ENCODE results near the gene SIN3B. TPM values are rescaled to one million over a fixed set of nuclear protein-coding genes. Genes with fewer than 3 reads are reported as not detected.
A peak's percentile ranks its signal among the peaks of the same experiment; 100 is the strongest.
"Not testable (repeated sequence)": the region's sequence is repeated elsewhere in the genome, so short reads cannot be mapped to it uniquely, and the experiment has no call there.

SIN3B gene, protein sequence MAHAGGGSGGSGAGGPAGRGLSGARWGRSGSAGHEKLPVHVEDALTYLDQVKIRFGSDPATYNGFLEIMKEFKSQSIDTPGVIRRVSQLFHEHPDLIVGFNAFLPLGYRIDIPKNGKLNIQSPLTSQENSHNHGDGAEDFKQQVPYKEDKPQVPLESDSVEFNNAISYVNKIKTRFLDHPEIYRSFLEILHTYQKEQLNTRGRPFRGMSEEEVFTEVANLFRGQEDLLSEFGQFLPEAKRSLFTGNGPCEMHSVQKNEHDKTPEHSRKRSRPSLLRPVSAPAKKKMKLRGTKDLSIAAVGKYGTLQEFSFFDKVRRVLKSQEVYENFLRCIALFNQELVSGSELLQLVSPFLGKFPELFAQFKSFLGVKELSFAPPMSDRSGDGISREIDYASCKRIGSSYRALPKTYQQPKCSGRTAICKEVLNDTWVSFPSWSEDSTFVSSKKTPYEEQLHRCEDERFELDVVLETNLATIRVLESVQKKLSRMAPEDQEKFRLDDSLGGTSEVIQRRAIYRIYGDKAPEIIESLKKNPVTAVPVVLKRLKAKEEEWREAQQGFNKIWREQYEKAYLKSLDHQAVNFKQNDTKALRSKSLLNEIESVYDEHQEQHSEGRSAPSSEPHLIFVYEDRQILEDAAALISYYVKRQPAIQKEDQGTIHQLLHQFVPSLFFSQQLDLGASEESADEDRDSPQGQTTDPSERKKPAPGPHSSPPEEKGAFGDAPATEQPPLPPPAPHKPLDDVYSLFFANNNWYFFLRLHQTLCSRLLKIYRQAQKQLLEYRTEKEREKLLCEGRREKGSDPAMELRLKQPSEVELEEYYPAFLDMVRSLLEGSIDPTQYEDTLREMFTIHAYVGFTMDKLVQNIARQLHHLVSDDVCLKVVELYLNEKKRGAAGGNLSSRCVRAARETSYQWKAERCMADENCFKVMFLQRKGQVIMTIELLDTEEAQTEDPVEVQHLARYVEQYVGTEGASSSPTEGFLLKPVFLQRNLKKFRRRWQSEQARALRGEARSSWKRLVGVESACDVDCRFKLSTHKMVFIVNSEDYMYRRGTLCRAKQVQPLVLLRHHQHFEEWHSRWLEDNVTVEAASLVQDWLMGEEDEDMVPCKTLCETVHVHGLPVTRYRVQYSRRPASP
- 10 to 100 TPM; 31.4 to 33.6 TPM for total RNA-seq

DNA sequence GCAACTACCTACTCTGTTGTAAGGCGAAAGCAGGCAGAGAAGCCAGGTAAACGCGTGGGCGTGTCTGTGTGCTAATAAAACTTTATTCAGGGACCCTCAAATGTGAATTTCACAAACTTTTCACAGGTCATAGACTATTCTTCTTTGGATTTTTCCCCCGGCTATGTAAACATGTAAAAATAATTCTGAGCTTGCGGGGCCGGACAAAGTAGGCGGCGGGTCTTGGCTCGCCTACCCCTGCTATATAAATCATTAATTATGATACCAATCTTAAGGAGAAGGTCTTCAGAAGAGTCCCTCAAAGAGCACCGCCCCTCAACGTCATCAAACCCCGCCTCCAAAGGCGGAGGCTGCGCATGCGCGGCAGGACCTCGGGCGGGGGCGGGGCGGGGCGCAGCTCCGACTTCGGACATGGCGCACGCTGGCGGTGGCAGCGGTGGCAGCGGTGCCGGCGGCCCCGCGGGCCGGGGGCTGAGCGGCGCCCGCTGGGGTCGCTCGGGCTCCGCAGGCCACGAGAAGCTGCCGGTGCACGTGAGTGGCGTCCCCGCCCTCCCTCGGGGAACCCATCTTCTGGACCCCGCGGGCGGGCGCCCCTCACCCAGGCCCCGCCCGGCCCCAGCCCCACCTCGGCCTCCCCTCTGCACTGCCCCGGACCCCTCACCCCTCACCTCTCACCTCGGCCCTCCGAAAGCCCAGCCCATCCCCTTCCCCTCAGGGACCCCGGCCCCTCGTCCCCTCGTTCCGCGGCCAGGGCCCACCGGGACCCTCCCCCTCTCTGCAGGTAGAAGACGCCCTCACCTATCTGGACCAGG lies at the start of gene SIN3B:
Gene SIN3B (plus strand): TSS at position 389 of the 812 bp plus-strand sequence. CDS start 23 bp downstream, at position 412.
- ChIA-PET CTCF (interaction anchor here (0.6 to 1.0 kb wide), 3 partner anchors 10 to 663 kb away, joined by 3 read pairs; no protein-coding TSS in a partner anchor), POLR2A (interaction anchor here (0.8 kb wide), 1 partner anchor 15 kb away, joined by 5 read pairs; no protein-coding TSS in a partner anchor)
- Mint-ChIP-seq H3K4me1 (peaks cover 33% of the 10 kb centered on the region), H3K27me3 (peaks cover 23% of the 10 kb centered on the region), H3K4me3 (peak within 1 kb of the TSS; percentile 80), H3K9me3 (no peaks in the 10 kb centered on the region), H3K27ac (peak within 1 kb of the TSS; percentile 83), H3K36me3 (ENCODE audit: low read depth) (peaks cover 15% of the 10 kb centered on the region)
- peak; percentile 86 for DNase-seq

DNA sequence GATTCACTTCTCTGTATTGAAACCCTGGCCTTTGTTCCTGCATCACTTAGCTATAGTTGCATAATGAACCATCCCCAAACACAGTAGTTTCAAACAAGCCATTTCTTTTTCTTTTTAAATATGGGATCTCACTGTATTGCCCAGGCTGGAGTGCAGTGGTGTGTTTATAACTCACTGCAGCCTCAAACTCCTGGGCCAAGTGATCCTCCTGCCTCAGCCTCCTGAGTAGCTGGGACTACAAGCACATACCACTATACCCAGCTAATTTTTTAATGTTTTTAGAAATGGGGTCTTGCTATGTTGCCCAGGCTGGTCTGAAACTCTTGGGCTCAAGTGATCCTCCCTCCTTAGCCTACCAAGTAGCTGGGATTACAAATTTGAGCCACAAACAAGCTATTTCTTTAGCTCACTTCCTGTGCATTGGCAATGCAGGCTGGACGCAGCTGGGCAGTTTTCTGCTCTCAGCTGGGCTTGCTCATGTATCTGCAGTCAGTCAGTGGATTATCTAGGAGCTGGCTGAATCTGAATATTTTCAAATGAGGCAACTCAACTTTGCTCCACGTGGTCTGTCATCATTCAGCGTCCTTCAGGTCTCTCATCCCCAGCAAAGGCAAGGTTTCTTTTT lies 49.5 kb upstream of the SIN3B start:
- CTCF ChIA-PET, result interaction anchor here (0.6 to 1.1 kb wide), 2 partner anchors 11 to 112 kb away, joined by 3 read pairs; no protein-coding TSS in a partner anchor

DNA sequence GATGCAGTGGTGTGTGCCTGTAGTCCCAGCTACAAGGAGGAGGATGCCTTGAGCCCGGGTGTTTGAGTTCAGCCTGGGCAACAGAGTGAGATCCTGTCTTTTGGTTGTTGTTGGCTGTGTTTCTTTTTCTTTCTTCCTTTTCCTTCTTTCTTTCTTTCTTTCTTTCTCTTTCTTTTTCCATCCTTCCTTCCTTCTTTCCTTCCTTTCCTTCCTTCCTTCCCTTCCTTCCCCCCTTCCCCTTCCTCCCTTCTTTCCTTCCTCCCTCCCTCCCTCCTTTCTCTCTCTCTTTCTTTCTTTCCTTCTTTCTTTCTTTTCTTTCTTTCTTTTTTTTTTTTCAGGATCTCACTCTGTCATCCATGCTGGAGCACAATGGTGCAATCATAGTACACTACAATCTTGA lies 46.5 kb upstream of the SIN3B start:
- Mint-ChIP-seq H3K9me3 (no peaks in the 10 kb centered on the region), H3K27ac (no peak overlapping the region), H3K27me3 (no peaks in the 10 kb centered on the region), H3K4me1 (no peaks in the 10 kb centered on the region), H3K4me3 (no peak overlapping the region), H3K36me3 (ENCODE audit: low read depth) (no peaks in the 10 kb centered on the region)
- DNase-seq, result no peak
- ChIA-PET CTCF (interaction anchor here (0.6 to 0.7 kb wide), 2 partner anchors 27 to 56 kb away, joined by 3 to 6 read pairs; no protein-coding TSS in a partner anchor), POLR2A (no interaction called here)

More for the DNA sequence above, 49.5 kb upstream of the SIN3B start:
- DNase-seq, result no peak
- Mint-ChIP-seq H3K27me3 (peaks cover 3% of the 10 kb centered on the region), H3K36me3 (ENCODE audit: low read depth) (no peaks in the 10 kb centered on the region), H3K9me3 (no peaks in the 10 kb centered on the region), H3K27ac (no peak overlapping the region), H3K4me1 (no peaks in the 10 kb centered on the region), H3K4me3 (no peak overlapping the region)
- POLR2A ChIA-PET, result interaction anchor here (0.5 kb wide), 1 partner anchor 19 kb away, joined by 3 read pairs; no protein-coding TSS in a partner anchor

DNA sequence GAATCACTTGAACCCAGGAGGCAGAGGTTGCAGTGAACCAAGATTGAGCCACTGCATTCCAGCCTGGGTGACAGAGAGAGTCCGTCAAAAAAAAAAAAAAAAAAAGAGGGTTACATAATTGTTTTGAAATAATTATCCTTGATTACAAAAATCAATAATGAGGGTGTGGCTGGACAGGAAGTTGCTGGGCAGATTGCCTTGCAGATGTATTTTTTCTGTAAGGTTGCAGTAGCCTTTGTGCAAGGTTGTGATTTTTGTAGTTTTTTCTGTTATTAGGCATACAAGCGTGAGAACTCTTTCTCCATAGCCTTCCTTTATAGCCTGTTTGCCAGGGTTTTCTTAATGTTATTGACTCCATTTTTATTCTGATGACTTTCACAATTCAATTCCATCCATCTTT lies 40.7 kb upstream of the SIN3B start:
- H3K4me3 Mint-ChIP-seq, result no peak overlapping the region
- peaks cover 11% of the 10 kb centered on the region for H3K9me3 Mint-ChIP-seq
- CTCF ChIA-PET, result no interaction called here
- H3K4me1 Mint-ChIP-seq, result no peaks in the 10 kb centered on the region
- no peaks in the 10 kb centered on the region for H3K27me3 Mint-ChIP-seq
- peaks cover 1% of the 10 kb centered on the region for H3K36me3 Mint-ChIP-seq (ENCODE audit: low read depth)
- POLR2A ChIA-PET, result no interaction called here
- H3K27ac Mint-ChIP-seq, result no peak overlapping the region
- no peak for DNase-seq

GRCh38 chr19:16789238-16789637 lies 40.0 kb upstream of the SIN3B start:
- Mint-ChIP-seq H3K4me3 (no peak overlapping the region), H3K9me3 (peaks cover 11% of the 10 kb centered on the region), H3K36me3 (ENCODE audit: low read depth) (peaks cover 1% of the 10 kb centered on the region), H3K27me3 (no peaks in the 10 kb centered on the region), H3K27ac (no peak overlapping the region), H3K4me1 (no peaks in the 10 kb centered on the region)
- POLR2A ChIA-PET, result no interaction called here
- CTCF ChIA-PET, result no interaction called here
- DNase-seq, result no peak

DNA sequence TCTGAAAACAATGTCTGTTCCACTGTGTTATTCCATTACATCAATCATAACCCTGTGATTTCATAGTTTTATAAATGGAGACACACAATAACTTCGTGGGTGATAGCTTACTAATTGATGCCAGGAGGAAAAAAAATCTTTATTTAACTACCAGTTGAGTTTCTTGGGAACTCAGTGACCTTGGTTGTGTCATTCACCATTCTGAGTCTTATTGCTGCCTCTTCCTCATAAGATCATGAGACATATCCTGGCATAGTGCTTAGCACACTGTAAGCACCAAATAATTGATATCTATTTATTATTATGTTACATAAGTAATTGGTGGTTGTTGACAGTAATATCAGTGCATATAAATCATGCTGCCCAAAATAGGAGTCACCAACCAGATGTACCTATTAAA lies 39.1 kb upstream of the SIN3B start:
- Mint-ChIP-seq H3K4me1 (no peaks in the 10 kb centered on the region), H3K27ac (no peak overlapping the region), H3K27me3 (no peaks in the 10 kb centered on the region), H3K36me3 (ENCODE audit: low read depth) (peaks cover 1% of the 10 kb centered on the region), H3K4me3 (no peak overlapping the region), H3K9me3 (peaks cover 11% of the 10 kb centered on the region)
- POLR2A ChIA-PET, result no interaction called here
- CTCF ChIA-PET, result no interaction called here
- no peak for DNase-seq

GRCh38 chr19:16791942-16792341 lies 37.3 kb upstream of the SIN3B start:
- H3K4me3 Mint-ChIP-seq, result no peak overlapping the region
- H3K36me3 Mint-ChIP-seq (ENCODE audit: low read depth), result peaks cover 4% of the 10 kb centered on the region
- ChIA-PET POLR2A (no interaction called here), CTCF (no interaction called here)
- DNase-seq, result no peak
- H3K9me3 Mint-ChIP-seq, result peaks cover 18% of the 10 kb centered on the region
- no peaks in the 10 kb centered on the region for H3K4me1 Mint-ChIP-seq
- H3K27ac Mint-ChIP-seq, result no peak overlapping the region
- H3K27me3 Mint-ChIP-seq, result no peaks in the 10 kb centered on the region

- CTCF ChIA-PET, result no interaction called here
- no peak overlapping the region for H3K27ac Mint-ChIP-seq
Measured at GRCh38 chr19:16794456-16795441, 34.4 kb upstream of the SIN3B start.

GRCh38 chr19:16795731-16796130 lies 33.5 kb upstream of the SIN3B start:
- Mint-ChIP-seq H3K4me1 (no peaks in the 10 kb centered on the region), H3K36me3 (ENCODE audit: low read depth) (peaks cover 2% of the 10 kb centered on the region), H3K27ac (no peak overlapping the region), H3K27me3 (no peaks in the 10 kb centered on the region), H3K4me3 (no peak overlapping the region), H3K9me3 (peaks cover 7% of the 10 kb centered on the region)
- ChIA-PET CTCF (no interaction called here), POLR2A (no interaction called here)
- no peak for DNase-seq

More at GRCh38 chr19:16794456-16795441, 34.4 kb upstream of the SIN3B start:
- Mint-ChIP-seq H3K36me3 (ENCODE audit: low read depth) (peaks cover 4% of the 10 kb centered on the region), H3K9me3 (peaks cover 9% of the 10 kb centered on the region), H3K4me1 (no peaks in the 10 kb centered on the region), H3K27me3 (no peaks in the 10 kb centered on the region), H3K4me3 (no peak overlapping the region)
- POLR2A ChIA-PET, result no interaction called here
- DNase-seq, result no peak

DNA sequence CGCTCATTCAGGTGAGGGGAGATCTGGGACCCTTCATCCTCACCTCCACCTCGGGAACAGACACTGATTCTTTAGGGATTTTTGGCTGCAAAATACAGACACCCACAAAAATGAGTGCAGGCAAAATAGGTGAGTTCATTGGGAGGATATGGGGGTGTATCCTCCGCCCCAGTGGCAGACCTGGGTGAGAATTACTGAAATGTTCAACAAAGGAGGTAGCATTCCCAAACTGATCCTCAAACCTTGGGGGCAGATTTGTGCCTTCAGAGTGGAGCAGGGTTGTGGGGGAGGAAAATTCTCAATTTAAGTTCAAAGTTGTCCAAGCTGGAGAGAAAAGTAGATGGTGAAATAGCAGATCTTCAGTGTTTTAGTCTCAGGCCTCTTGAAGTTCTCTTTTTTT lies 31.3 kb upstream of the SIN3B start:
- ChIA-PET POLR2A (no interaction called here), CTCF (interaction anchor here (0.6 kb wide), 1 partner anchor 943 kb away, joined by 3 read pairs; no protein-coding TSS in a partner anchor)
- Mint-ChIP-seq H3K27ac (no peak overlapping the region), H3K36me3 (ENCODE audit: low read depth) (peaks cover 2% of the 10 kb centered on the region), H3K9me3 (peaks cover 7% of the 10 kb centered on the region), H3K4me1 (no peaks in the 10 kb centered on the region), H3K27me3 (no peaks in the 10 kb centered on the region), H3K4me3 (no peak overlapping the region)
- no peak for DNase-seq

DNA sequence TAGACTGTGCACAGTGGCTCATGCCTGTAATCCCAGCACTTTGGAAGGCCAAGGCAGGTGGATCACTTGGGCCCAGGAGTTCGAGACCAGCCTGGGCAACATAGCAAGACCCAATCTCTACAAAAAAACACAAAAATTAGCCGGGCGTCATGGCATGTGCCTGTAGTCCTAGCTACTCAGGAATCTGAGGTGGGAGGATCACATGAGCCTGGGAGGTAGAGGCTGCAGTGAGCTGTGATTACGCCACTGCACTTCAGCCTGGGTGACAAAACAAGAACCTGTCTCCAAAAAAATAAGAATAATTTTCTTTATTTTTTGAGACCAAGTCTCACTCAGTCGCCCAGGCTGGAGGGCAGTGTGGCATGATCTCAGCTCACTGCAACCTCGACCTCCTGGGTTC lies 30.9 kb upstream of the SIN3B start:
- H3K36me3 Mint-ChIP-seq (ENCODE audit: low read depth); H3K4me3 Mint-ChIP-seq; H3K27me3 Mint-ChIP-seq; DNase-seq; H3K27ac Mint-ChIP-seq; H3K4me1 Mint-ChIP-seq; H3K9me3 Mint-ChIP-seq; CTCF ChIA-PET: not testable (repeated sequence)
- POLR2A ChIA-PET, result interaction anchor here (0.7 kb wide), 1 partner anchor 19 kb away, joined by 3 read pairs; no protein-coding TSS in a partner anchor

All from activated CD4-positive, alpha-beta T cell treated with anti-CD3 and anti-CD28 coated beads, Interleukin-2, amount 10 ng/mL, durations not matched to agents 7 days and 5 days (primary cell).